NCI-H1436 (cell line): ENCODE measurements around the gene THUMPD1.
"Not testable (repeated sequence)": the region's sequence is repeated elsewhere in the genome, so short reads cannot be mapped to it uniquely, and the experiment has no call there.

Experiments used
- DNase-seq: peaks from one replicate; lab custom pipeline; 2025; lab: John Stamatoyannopoulos, UW

The THUMPD1 gene

DNA sequence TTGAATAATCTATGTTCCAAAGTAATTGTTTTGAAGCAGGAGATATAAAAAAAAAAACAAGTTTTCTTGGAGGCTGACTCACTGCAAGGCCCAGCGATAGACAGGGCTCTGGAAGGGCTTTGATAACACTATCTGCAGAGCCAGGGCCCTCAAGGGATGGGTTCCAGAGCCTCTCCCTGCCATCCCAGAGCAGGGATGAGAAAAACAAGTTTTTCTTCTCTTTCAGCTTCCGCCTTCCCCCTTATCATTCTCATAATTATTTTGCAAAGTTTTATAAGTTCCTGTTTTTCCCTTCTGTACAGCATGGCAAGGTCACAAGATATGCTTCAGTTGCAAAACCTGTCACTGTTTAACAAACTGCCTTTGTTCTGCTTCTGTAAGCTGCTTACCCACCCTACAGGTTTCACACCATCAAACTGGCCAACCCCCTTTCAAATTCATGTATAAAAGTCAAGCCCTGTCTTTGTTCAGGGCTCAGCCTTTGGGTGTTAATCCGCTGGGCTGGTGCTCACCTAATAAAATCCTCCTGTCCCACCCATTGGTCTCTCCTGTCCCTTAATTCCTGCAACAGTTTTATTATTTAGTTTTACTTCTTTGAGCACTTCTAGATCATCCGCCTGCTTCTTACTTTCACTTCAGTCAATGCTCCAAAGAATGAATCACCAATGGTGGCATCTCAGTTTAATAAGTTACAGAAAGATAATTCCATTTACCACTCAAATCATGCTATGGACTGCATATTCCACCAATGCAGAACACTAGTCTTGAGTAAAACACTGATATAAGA, 5.6 kb upstream of the THUMPD1 start:
- no peak for DNase-seq

DNA sequence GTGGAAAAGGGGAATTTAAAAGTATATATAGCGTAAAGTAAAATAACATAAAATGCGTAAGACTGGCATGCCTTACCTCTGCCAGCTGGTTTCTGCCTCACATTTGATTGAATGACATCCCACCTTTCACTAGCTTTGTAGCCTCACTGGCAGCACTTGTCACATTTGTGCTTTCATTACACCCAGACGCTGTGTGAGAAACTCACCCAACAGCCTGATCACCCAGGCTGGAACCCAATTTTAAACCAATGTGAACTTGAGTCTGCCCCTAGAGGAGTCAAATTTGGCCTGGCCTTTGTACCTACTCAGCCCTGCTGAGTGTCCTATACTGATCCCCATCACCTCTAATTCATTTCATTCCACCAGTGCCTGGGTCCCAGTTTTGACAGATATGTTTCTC, 4.8 kb upstream of the THUMPD1 start:
- DNase-seq: no peak

DNA sequence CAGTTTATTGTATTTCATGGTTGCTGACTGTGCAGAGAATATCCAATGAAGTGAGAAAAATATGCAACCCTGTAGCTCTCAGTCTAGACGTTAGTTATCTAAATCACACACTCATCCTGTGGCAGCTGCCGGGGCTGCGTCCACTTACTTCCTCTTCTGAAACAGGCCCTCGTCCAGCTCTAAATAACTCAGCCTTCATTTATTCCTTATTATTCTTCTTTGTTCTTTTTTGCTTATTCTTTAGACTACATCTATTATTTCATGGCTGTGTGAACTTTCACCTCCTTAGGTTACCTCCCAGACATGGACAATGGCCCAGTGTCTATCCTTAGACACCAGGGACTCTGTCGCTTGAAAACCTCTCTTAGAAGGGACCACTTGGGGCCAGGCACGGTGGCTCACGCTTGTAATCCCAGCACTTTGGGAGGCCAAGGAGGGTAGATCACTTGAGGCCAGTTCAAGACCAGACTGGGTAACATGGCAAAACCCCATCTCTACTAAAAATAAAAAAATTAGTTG, 3.4 kb upstream of the THUMPD1 start:
- no peak for DNase-seq

DNA sequence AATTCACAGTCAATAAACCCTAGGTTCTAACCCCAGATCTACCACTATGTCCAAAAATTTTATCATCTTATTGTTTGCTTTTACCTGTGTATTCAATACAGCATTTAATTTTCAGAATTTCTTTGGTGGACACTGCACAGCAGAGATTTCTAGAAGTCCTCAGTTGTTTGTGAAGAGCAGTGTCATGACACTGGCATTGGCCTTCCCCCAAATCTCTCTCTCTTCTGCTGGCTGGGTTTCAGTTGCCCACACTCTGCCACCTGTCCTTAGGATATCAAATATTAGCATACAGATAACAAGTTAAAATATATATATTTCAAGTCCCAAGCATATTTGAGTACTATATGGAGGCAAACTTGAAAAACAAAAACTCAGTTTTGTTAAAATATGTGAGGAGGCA, 2.0 kb upstream of the THUMPD1 start:
- no peak for DNase-seq

DNA sequence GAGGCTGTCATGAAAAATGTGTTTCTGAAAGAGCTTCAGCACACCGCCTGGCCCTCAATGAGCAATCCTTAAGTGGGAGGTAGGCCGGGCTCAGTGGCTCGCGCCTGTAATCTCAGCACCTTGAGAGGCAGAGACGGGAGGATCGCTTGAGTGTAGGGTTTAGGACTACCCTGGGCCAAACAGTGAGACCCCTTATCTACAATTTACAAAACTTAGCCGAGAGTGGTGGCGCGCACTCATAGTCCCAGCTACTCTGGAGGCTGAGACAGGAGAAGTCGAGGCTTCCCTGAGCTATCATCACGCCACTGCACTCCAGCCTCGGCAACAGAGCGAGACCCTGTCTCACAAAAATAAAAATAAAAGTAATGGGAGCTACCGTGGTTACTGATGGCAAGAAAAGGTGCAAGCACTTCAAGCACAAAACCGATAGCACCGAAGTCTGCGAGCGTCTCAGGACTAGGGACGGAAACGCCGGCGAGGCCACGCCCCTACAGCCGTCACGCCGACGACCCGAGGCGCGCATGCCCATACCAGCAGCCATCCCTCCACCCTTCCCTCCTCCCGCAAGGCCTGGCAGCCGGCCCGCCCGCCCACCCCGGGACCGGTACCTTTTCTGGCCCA, 607 bp downstream of the THUMPD1 start:
- DNase-seq: peak; percentile 74

DNA sequence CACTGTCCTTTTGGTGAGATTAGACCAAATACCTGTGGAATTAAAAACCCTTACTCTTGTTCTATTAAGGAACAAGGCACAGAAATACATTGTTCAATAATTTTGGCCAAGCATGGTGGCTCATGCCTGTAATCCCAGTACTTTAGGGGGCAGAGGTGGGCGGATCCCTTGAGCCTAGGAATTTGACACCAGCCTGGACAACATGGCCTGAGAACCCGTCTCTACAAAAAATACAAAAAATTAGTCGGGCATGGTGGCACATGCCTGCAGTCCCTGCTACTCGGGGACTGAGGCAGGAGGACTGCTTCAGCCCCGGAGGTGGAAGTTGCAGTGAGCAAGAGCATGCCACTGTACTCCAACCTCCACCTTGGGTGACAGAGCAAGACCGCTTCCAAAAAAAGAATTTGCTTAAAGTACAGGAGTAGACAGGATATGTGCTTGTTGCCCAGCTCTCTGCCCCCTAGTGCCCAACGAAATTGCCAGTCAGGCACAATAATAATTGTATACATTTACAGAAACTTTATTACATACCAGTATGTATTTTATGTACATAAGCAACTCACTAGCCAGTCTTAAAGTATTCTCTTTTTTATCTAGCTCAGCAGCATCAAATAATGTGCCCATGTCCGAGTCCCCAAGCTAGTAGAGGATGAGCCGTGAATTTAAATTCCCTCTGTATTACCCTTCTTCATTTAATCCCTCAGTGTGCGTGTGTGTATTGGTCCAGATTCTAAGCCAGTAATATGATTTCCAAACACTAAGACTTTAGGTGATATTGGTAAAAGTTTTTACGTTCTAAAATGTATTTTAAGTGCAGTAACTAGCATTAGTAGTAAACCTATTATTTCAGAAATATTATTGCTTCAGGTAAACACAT, 1.4 kb downstream of the THUMPD1 start:
- no peak for DNase-seq

DNA sequence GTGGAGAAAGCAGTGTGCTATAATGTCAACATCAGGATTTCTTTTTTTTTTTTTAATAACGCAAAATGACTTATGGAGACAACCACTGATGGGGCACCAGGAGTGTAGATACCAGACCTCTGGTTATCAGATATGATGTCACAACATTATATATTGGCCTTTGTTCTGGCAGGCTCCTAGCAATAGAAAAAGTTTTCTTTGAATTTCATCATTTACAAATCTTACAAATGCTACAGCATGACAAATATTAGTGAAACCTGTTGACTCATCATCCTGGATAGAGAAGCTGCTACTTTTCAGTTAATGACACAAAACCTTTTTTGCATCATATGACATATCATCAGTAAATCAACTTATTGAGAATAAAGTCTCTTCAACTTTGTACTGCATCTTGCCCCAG, 6.1 kb downstream of the THUMPD1 start:
- DNase-seq: no peak

DNA sequence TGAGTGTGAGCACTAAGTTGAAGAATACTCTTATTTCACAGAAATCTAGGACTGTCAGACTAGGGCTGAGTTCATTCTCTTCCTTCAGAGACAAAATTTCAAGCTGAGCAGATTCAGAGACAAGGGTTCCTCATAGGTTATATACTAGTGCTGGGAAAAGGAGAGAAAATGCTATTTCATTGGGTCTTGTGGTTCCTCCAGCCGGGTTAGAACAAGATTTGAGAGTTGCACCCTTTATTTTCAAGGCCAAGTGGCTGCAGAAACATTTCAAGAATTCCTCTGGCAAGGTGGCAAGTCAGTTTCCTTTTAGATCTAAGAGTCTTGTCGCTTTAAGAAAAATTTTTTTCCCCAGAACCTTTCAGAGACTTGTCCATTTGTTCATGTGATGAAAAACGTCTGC, 6.8 kb downstream of the THUMPD1 start:
- no peak for DNase-seq

DNA sequence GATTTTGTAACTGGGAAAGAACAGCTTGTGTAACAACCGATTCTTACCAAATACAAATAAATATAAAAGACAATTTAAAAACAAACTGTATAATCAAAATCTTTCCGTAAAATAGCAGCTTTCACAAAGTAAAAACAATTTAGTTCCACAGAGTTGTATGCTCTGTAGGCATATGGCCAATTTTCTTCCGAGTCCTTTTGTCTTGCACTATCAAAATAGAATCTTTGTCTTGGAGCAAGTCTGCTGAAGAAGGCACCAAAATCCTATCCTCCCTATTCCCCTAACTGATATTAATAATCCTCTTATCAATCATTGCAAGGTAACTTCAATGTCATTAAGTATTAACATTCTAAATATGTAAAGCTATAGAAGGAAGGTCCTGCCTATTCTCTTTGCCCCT, 7.6 kb downstream of the THUMPD1 start:
- no peak for DNase-seq

DNA sequence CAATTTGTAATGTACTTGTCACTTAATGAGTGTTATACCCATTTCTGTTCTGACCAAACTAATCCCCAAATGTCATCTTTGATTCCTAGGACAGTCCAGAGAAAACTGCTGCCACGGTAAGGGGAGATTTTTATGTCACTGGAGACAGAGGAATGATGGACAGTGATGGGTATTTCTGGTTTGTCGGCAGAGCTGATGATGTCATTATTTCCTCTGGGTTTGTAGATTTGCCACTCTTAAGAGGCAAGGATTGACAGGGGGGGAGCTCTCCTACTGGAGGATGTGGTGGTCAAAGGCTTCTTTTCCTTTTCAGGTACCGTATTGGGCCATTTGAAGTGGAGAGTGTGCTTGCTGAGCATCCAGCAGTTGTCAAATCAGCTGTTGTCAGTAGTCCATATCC, 12.5 kb downstream of the THUMPD1 start:
- DNase-seq: no peak

DNA sequence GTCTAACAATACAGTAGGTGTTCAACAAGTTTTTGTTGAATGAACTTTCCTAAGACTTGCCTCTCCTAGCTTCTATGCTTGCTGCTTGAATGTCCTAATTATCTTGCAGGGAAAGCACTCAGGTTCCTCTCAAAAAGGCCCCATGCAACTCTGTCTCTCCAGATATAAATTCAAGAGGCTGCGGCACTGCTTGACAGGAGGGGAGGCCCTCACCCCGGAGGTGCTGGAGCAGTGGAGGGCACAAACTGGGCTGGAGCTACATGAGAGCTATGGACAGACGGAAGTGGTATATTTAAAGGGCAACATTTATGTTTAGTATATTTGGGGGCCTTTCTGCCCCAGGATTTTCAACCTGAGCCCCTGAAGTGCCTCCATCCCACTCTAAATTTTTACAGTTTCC, 14.4 kb downstream of the THUMPD1 start:
- no peak for DNase-seq

DNA sequence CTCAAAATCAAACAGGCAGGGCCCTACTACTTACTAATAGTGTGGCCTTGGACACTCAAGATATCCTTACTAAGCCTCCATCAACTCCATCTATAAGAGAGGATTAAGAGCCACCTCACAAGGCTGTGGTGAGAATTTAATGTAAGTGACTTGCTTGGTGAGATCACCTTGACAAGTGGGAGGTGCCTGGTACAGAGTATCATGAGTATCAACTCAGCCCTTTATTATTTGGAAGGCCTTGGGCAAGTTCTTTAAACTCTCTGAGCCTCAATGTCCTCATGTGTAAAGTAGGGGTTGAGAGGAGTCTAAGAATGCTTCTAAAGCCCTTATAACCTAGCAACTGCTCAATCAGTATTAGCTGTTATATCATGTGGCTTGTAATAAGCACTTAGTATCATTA, 15.0 kb downstream of the THUMPD1 start:
- DNase-seq: no peak

DNA sequence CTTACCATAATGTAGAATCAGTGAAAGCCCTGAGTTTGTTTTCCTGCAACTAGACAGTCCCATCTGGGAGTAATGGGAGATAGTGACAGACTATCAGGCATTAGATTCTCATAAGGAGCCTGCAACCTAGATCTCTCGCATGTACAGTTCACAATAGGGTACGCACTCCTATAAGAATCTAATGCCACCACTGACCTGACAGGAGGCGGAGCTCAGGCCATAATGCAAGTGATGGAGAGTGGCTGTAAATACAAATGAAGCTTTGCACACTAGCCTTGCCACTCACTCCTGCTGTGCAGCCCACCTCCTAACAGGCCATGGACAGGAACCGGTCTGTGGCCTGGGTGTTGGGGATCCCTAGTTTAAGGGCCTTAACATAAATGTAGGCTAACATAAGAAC, 21.4 kb downstream of the THUMPD1 start:
- no peak for DNase-seq

DNA sequence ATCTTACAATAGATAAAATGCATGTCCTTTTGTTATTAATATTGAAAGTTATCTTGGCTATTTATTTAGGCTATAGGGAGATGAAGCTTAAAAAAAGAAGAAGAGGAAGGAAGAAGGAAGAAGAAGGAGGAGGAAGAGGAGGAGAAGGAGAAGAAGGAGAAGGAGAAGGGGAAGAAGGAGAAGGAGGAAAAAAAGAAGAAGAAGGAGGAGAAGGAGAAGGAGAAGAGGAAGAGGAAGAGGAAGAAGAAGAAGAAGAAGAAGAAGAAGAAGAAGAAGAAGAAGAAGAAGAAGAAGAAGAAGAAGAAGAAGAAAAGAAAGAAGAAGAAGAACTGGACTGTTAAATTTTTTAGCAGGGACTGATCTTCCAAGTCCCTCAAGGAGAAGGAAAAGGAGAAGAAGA, 23.9 kb downstream of the THUMPD1 start:
- not testable (repeated sequence) for DNase-seq

DNA sequence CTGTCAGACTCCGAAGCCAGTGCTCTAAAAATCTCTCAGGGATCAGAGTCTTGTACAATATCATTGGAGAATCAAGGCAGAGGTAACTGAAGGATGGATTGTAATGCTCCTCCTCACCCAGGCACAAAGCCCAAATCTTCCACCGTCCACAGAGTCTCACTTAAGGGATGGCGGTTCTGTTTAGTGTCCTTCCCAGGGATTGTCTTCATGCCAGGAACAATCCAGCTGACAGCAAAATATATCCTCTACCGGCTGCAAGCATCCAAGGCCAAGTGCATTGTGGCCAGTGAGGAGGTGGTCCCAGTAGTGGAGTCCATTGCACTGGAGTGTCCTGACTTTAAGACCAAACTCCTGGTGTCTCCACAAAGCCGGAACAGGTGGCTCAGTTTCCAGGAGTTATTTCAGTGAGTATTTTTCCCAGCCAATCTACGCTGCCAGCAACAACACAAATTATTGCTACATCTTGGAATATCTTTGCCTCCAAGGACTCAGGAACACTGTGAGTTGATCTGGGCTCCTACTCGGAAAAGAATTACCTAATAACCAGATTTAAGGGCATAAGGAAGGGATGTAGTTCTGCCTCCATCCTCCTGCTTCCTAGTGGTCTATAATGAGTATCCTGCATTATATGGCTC, 30.2 kb downstream of the THUMPD1 start:
- no peak for DNase-seq

DNA sequence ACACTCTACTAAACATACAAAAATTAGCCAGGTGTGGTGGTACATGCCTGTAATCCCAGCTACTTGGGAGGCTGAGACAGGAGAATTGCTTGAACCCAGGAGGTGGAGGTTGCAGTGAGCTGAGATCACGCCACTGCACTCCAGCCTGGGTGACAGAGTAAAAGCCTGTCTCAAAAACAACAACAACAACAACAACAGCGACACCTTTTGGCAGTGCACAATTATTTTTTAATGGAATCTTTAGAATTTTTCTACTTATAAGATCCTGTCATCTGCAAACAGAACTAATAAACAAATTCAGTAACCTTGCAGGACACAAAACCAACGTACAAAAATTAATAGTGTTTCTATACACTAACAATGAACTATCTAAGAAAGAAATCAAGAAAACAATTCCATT, 33.5 kb downstream of the THUMPD1 start:
- not testable (repeated sequence) for DNase-seq

DNA sequence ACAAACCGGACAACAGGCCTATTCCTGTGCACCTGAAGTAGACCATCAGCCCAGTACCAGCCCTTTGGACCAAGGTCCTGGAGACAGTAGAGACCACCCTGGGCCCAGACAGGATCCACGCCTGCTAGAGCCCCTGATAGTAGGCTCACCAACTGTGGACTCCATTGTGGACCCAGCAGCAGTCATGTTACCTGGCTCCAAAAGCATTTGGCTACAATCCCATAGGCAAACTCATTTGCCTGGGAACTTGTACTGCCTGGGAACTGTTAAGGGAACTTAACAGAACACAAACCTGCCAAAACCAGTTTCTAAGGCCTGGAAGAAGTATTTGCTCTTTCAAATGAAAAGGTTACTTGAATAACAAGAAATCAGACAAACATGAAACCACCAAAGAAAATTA, 34.2 kb downstream of the THUMPD1 start:
- no peak for DNase-seq

DNA sequence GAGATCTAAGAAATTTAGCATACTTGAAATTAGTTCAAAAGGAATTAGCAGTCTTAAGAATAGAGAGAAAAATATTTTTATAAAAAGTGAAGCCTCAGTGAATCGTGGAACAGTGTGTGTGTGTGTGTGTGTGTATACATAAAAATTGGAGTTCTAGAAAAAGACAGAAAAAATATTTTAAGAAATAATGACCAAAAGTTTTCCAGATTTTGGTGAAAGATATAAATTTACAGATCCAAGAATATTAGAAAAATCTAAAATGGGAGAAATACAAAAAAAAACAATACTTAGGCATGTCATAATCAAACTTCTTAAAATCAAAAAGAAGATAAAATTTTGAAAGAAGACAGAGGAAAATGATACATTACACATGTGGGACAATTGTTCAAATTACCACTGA, 35.6 kb downstream of the THUMPD1 start:
- DNase-seq: not testable (repeated sequence)

DNA sequence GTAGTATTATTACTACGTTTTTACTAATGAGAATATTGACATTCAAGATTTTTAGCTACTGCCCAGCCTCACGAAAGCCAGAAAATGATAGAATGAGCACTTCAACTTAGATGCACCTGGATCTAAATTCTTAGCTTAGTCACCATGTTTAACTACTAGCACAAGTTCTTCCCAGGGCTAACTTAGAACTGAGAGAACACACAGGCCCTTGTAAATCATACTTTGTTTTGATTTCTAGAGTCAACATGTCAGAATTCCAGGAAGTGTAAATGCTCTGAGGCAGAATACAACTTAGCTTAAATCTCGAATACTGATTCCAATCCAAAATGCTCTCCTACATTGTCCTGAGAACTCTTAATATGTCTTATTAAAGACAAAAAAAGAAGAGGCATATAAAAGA, 37.3 kb downstream of the THUMPD1 start:
- DNase-seq: no peak

DNA sequence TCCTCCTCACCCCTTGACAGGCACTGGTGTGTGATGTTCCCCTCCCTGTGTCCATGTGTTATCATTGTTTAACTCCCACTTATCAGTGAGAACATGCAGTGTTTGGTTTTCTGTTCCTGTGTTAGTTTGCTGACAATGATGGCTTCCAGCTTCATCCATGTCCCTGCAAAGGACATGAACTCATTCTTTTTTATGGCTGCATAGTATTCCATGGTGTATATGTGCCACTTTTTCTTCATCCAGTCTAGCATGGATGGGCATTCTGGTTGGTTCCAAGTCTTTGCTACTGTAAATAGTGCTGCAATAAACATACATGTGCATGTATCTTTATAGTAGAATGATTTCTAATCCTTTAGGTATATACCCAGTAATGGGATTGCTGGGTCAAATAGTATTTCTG, 39.9 kb downstream of the THUMPD1 start:
- DNase-seq: not testable (repeated sequence)

DNA sequence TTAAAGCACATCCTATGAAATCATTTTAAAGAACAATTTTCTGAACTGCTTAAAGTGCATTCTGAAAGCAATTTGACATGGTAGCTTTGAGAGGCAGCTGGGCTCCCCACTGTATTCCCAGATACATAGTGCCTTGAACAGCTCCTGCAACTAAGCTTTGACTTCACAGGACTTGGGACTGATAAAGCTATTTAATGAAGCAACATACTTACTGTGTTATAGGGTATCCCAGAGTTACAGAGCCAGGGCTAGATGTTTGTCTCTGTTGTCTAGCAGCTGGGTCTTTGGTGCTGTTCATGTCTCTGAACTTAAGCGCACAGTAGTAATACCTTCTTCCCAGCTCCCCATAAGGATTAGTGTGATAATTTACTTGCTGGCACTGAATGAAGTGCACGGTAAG, 45.0 kb downstream of the THUMPD1 start:
- DNase-seq: no peak

DNA sequence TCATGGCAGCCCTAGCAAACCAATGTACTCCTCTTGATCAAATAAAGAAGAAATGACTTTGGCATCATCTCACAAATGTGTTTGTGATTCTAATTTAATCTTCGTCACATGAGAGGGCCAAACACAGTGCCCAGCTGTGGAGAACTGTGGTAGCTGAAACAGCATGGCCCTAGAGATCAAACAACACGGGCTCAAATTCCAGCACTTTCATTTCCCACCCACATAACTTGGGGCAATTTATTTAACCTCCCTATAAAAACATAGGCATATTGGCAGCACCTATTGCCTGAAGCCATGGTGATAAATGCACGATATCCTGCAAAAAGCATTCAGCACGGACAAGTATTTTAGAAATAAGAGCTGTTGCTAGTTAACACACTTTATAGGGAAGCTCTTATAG, 46.6 kb downstream of the THUMPD1 start:
- no peak for DNase-seq
